Measurements from ENCODE around the gene RET. TPM values are rescaled to one million over a fixed set of nuclear protein-coding genes. Genes with fewer than 3 reads are reported as not detected.

RET gene
- total and polyA plus RNA-seq, 2 experiments from 2014 or later, result 0.50 TPM; not detected in 1

- H2AFZ ChIP-seq, result no peak overlapping the region
- no peak for TF ChIP-seq EZH2phosphoT487 (IDR thresholded peaks at IDR 0.05; ENCODE audit: low read depth, severe bottlenecking, unreplicated experiment)
- no peak for TF ChIP-seq EZH2 (IDR thresholded peaks at IDR 0.05; ENCODE audit: borderline replicate concordance)
- no peak for TF ChIP-seq CTCF (IDR thresholded peaks at IDR 0.05; ENCODE audit: poor library complexity)
- H3K36me3 ChIP-seq (replicated peaks; ENCODE audit: insufficient read depth, low read depth), result no peaks in the 10 kb centered on the region
- H3K4me1 ChIP-seq (ENCODE audit: insufficient read depth), result peaks cover 7% of the 10 kb centered on the region
- H3K9me2 ChIP-seq (replicated peaks; ENCODE audit: insufficient read depth), result no peaks in the 10 kb centered on the region
- H3K27me3 ChIP-seq, result no peaks in the 10 kb centered on the region
- no peaks in the 10 kb centered on the region for H3K79me2 ChIP-seq
- no peak for DNase-seq (ENCODE audit: low spot score)
- no peaks in the 10 kb centered on the region for H3K9me3 ChIP-seq (ENCODE audit: low read depth)
- no peak overlapping the region for H3K4me3 ChIP-seq
- H3K4me2 ChIP-seq, result no peak overlapping the region
- WGBS (ENCODE audit: low lambda C conversion rate, missing lambda C conversion rate), result 93% methylated on average over 17 of the region's 17 CpGs
- no peaks in the 10 kb centered on the region for H4K20me1 ChIP-seq (ENCODE audit: insufficient read depth, poor library complexity, severe bottlenecking)
- no peak overlapping the region for H3K27ac ChIP-seq
These were observed 35.2 kb downstream of the RET start for GRCh38 chr10:43111921-43112607.

GRCh38 chr10:43112608-43112961, 35.7 kb downstream of the RET start:
- no peaks in the 10 kb centered on the region for H3K9me2 ChIP-seq (replicated peaks; ENCODE audit: insufficient read depth)
- H2AFZ ChIP-seq, result no peak overlapping the region
- no peak overlapping the region for H3K4me2 ChIP-seq
- 97% methylated on average over 7 of the region's 7 CpGs for WGBS (ENCODE audit: low lambda C conversion rate, missing lambda C conversion rate)
- H3K4me3 ChIP-seq, result no peak overlapping the region
- no peaks in the 10 kb centered on the region for H4K20me1 ChIP-seq (ENCODE audit: insufficient read depth, poor library complexity, severe bottlenecking)
- H3K4me1 ChIP-seq (ENCODE audit: insufficient read depth), result peaks cover 7% of the 10 kb centered on the region
- H3K9me3 ChIP-seq (ENCODE audit: low read depth), result no peaks in the 10 kb centered on the region
- H3K36me3 ChIP-seq (replicated peaks; ENCODE audit: insufficient read depth, low read depth), result no peaks in the 10 kb centered on the region
- TF ChIP-seq EZH2 (IDR thresholded peaks at IDR 0.05; ENCODE audit: borderline replicate concordance), result no peak
- no peak for TF ChIP-seq CTCF (IDR thresholded peaks at IDR 0.05; ENCODE audit: poor library complexity)
- TF ChIP-seq EZH2phosphoT487 (IDR thresholded peaks at IDR 0.05; ENCODE audit: low read depth, severe bottlenecking, unreplicated experiment), result no peak
- no peaks in the 10 kb centered on the region for H3K79me2 ChIP-seq
- no peak for DNase-seq (ENCODE audit: low spot score)
- H3K27ac ChIP-seq, result no peak overlapping the region
- no peaks in the 10 kb centered on the region for H3K27me3 ChIP-seq

- WGBS (ENCODE audit: low lambda C conversion rate, missing lambda C conversion rate), result 88% methylated on average over 15 of the region's 16 CpGs
These were observed 36.6 kb downstream of the RET start for GRCh38 chr10:43113201-43114087.

More at GRCh38 chr10:43113201-43114087, 36.6 kb downstream of the RET start:
- Histone ChIP-seq H2AFZ (no peak overlapping the region), H3K36me3 (replicated peaks; ENCODE audit: insufficient read depth, low read depth) (no peaks in the 10 kb centered on the region), H3K27me3 (no peaks in the 10 kb centered on the region), H3K4me2 (no peak overlapping the region), H3K79me2 (no peaks in the 10 kb centered on the region), H3K9me2 (replicated peaks; ENCODE audit: insufficient read depth) (no peaks in the 10 kb centered on the region), H3K9me3 (ENCODE audit: low read depth) (no peaks in the 10 kb centered on the region), H3K27ac (no peak overlapping the region), H3K4me3 (no peak overlapping the region), H3K4me1 (ENCODE audit: insufficient read depth) (peaks cover 7% of the 10 kb centered on the region), H4K20me1 (ENCODE audit: insufficient read depth, poor library complexity, severe bottlenecking) (no peaks in the 10 kb centered on the region)
- TF ChIP-seq EZH2phosphoT487 (IDR thresholded peaks at IDR 0.05; ENCODE audit: low read depth, severe bottlenecking, unreplicated experiment), result no peak
- no peak for TF ChIP-seq CTCF (IDR thresholded peaks at IDR 0.05; ENCODE audit: poor library complexity)
- TF ChIP-seq EZH2 (IDR thresholded peaks at IDR 0.05; ENCODE audit: borderline replicate concordance), result no peak
- no peak for DNase-seq (ENCODE audit: low spot score)

Measured in hepatocyte (in vitro differentiated cells).